Bone marrow (tissue), 2 donors: ENCODE results near the gene UBL7.
"Not testable (repeated sequence)": the region's sequence is repeated elsewhere in the genome, so short reads cannot be mapped to it uniquely, and the experiment has no call there.

Source experiments
- DNase-seq, 2 donors: peaks; one replicate each; lab custom pipeline; 2025; lab: John Stamatoyannopoulos, UW

The UBL7 gene, protein sequence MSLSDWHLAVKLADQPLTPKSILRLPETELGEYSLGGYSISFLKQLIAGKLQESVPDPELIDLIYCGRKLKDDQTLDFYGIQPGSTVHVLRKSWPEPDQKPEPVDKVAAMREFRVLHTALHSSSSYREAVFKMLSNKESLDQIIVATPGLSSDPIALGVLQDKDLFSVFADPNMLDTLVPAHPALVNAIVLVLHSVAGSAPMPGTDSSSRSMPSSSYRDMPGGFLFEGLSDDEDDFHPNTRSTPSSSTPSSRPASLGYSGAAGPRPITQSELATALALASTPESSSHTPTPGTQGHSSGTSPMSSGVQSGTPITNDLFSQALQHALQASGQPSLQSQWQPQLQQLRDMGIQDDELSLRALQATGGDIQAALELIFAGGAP

GRCh38 chr15:74460871-74461846 is at the start of gene UBL7:
Gene UBL7, minus strand, starts transcription at chr15:74461160. Its CDS starts 2,293 bp downstream, at chr15:74458867.
- peak; percentile 91 to 96 for DNase-seq

DNA sequence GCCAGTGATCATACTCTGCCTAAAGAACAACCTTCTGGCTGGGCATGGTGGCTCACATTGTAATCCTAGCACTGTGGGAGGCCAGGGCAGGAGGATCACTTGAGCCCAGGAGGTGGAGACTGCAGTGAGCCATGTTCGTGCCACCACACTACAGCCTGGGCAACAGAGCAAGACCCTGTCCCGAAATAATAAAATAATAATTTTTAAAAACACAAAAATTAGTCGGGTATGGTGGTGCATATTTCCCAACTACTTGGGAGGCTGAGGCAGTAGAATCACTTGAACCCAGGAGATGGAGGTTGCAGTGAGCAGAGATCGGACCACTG is 45.5 kb upstream of the UBL7 start:
- no peak for DNase-seq

GRCh38 chr15:74505837-74506514 is 45.0 kb upstream of the UBL7 start:
- no peak for DNase-seq

DNA sequence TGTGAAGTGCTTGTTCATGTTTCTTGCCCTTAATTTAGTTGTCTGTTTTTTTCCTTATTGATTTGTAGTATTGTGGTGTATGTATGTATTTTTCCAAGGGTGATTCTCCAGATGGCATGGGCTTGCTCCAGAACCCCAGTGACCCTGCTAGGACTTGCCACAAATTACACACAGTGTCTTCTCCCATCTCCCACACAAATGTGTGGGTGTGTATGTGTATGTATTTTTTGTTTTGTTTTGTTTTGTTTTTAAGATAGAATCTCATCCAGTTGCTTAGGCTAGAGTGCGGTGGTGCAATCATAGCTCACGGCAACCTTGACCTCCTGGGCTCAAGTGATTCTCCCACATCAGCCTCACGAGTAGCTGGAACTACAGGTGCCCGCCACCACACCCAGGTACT is 43.9 kb upstream of the UBL7 start:
- DNase-seq: no peak

GRCh38 chr15:74504418-74504817 is 43.5 kb upstream of the UBL7 start:
- no peak for DNase-seq

DNA sequence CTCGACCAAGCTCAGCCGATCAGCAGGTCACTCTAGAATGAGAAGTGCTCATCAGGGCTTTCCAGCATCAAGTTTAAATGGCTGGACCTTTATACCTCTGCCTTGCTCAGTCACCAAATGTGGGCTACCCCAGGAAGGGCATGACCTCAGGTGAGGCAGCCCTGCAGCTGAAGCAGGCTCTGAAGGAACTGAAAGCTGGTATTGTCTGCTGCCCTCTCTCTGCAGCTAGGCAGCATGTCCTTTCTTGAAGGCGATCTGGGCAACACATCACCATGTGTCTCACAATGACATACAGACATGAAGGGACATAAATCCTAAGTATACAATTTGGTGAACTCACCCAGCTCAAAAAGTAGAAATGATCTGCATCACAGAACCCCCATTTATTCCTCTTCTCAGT is 41.3 kb upstream of the UBL7 start:
- no peak for DNase-seq

- DNase-seq: no peak
These were observed 39.4 kb upstream of the UBL7 start for GRCh38 chr15:74500401-74500800.

DNA sequence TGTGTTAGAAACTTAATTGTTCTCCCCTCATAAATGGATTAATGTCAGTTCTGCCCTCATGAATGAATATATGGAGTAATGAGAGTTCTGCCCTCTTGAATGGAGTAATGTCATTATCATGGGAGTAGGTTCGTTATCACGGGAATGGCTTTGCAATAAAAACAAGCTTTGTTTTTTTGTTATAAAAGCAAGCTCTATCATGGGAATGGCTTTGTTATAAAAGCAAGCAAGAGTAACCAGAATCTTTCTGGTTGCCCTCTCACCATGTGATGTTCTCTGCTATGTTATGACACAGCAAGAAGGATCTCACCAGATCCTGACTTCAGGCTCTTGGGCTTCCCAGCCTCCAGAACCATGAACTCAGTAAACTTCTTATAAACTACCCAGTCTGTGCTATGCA is 38.4 kb upstream of the UBL7 start:
- no peak for DNase-seq

- no peak for DNase-seq
These were observed 36.6 kb upstream of the UBL7 start for GRCh38 chr15:74497584-74497983.

- no peak for DNase-seq
These were observed 35.7 kb upstream of the UBL7 start for GRCh38 chr15:74496648-74497047.

GRCh38 chr15:74490339-74490689 is 29.4 kb upstream of the UBL7 start:
- DNase-seq: no peak

- peak in 1 of 2 donors; percentile 91 for DNase-seq
These were observed 28.8 kb upstream of the UBL7 start for GRCh38 chr15:74489518-74490338.

DNA sequence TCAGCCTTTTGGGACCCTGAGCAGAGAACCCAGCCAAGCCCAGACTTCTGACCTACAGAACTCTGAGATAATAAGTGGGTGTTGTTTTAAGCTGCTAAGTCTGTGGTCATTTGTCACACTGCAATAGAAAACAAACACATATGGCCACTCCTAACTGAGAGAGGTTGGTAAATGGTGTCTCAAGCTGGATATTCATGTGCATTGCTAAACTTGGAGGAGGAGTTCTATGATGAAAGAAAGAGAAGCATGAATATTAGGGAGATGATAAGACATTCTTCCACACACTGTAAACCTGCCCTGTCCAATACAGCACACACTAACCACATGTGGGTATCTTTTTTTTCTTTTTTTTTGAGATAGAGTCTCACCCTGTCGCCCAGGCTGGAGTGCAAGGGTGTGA is 27.8 kb upstream of the UBL7 start:
- no peak for DNase-seq

DNA sequence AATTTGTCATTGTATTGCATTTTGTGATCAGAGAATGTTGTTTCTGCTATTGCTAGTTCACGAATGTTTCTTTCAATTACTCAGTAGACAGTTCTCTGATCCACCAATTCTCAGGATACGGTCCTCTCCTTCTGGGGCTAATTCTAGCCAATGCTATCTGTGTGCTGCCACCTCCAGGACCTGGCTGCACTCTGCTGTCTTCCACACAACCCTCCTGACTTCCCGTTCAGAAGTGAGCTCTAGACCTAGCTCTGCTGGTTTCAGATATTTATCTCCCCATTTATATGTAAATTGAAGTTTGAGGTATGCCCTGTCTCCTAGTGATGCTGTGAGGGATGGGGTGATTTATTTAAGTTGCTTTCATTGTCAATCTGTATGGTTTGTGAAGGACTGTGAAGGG is 21.7 kb upstream of the UBL7 start:
- DNase-seq: no peak

- not testable (repeated sequence) for DNase-seq
These were observed 19.4 kb upstream of the UBL7 start for GRCh38 chr15:74480364-74480763.

DNA sequence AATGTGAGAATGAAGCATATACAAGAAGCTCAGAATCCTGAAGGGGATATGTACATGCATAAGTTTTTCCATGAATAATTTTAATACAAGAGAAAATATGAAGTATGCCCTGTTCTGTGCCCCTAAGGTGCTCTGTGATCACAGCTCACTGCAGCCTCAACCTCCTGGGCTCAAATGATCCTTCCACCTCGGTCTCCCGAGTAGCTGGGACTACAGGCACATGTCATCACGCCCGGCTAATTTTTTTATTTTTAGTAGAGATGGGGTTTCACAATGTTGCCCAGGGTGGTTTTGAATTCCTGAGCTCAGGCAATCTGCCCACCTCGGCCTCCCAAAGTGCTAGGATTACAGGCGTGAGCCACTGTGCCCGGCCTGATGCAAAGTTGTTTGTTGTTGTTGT is 10.7 kb upstream of the UBL7 start:
- not testable (repeated sequence) for DNase-seq

DNA sequence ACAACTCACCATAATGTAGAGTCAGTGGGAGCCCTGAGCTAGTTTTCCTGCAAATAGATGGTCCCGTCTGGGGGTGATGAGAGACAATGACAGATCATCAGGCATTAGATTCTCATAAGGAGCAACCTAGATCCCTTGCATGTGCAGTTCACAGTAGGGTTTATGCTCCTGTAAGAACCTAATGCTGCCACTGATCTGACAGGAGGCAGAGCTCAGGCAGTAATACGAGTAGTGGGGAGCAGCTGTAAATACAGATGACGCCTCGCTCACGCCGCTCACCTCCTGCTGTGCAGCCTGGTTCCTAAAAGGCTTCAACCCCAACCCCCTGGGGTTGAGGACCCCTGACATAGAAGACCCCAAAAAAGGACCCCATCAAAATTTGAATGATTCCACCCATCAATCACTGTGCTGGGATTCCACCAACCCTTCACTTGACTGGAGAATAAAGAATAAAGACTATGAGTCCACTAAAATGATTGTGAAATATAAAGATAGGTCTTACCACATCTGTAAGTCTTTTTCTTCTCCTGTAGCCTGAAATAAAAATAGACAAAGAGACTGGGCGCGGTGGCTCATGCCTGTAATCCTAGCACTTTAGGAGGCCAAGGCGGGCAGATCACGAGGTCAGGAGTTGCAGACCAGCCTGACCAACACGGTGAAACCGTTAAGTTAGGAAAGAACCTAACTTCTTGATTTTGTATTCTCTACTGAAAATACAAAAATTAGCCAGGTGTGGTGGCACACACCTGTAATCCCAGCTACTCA is 9.9 kb upstream of the UBL7 start:
- no peak for DNase-seq

DNA sequence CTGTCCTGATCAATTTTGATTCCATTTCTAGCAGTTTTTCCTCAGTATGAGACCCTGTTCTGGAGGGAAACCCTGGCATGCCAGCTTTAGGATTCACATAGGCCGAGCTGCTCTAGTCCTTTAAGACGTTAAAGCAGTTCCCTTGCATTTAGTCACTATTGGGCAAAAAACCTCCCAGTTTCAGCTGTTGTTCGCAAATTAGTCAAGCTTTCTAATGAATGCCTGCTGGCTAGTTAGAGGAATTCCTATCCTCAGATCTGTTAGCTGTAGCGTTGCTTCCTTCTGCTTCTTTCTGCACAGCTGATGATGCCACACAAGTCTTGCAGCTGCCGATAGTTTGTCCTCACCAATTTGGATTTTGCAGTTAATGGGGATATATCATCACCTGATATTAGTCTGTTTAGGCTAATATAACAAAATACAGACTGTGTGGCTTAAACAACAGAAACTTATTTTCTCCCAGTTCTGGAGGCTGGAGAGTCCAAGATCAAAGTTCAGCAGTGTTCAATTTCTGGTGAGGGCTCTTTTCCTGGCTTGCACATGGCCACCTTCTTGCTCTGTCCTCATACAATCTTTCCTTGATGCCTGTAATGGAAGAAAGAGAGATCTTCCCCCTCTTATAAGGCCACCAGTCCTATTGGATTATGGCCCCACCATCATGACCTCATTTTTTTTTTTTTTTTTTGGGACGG is 7.5 kb upstream of the UBL7 start:
- DNase-seq: no peak

GRCh38 chr15:74466570-74466969 is 5.6 kb upstream of the UBL7 start:
- DNase-seq: no peak

DNA sequence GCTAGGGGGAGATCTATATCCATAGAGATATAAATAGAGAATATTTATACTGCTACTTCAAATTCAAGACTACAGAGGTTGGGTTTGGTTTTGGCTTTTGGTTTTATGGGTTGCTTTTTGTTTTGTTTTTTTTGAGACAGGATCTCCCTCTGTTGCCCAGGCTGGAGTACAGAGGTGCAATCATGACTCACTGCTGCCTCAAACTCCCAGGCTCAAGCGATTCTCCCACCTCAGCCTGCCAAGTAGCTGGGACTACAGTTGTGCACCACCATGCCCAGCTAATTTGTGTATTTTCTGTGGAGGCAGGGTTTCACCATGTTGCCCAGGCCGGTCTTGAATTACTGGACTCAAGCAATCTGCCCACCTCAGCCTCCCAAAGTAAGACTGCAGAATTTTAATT is 3.9 kb upstream of the UBL7 start:
- no peak for DNase-seq
